WERI-Rb-1 (cell line): ENCODE results near the gene ELK1.
A peak's percentile ranks its signal among the peaks of the same experiment; 100 is the strongest.

Experiments used
- DNase-seq: peaks from one replicate; pipeline ENCODE4 v3.0.0-alpha.2; 2020
- H3K27ac ChIP-seq: fragments of 250-450 bp; sonication (Bioruptor Pico); 2 replicates; pipeline ENCODE4 v1.5.1; 2020; ENCODE audit warnings: mild to moderate bottlenecking, moderate library complexity
- H3K27me3 ChIP-seq: fragments of 250-450 bp; sonication (Bioruptor Pico); 2 replicates; pipeline ENCODE4 v1.5.1; 2021; ENCODE audit warnings: mild to moderate bottlenecking, low read depth, moderate library complexity; ENCODE audit not compliant: insufficient read depth, severe bottlenecking
- H3K36me3 ChIP-seq: fragments of 250-450 bp; sonication (Bioruptor Pico); 2 replicates; pipeline ENCODE4 v1.5.1; 2020; ENCODE audit warnings: mild to moderate bottlenecking, moderate library complexity
- H3K4me3 ChIP-seq: 2 replicates; pipeline ENCODE4 v1.5.1; 2011; ENCODE audit warnings: low read depth, mild to moderate bottlenecking, control low read depth, low read length
- H3K9me3 ChIP-seq: fragments of 250-450 bp; sonication (Bioruptor Pico); 2 replicates; pipeline ENCODE4 v1.5.1; 2021; ENCODE audit warnings: mild to moderate bottlenecking, moderate library complexity; ENCODE audit not compliant: severe bottlenecking
- CTCF ChIP-seq: IDR thresholded peaks from 2 replicates; pipeline ENCODE4 v1.5.1; 2011; ENCODE audit warnings: low read depth, mild to moderate bottlenecking, control low read depth, inconsistent platforms, low read length

Gene ELK1

GRCh38 chrX:47643926-47644325, 6.4 kb downstream of the ELK1 start:
- peaks cover 6% of the 10 kb centered on the region for H3K27me3 ChIP-seq
- no peak for DNase-seq
- H3K36me3 ChIP-seq: peaks cover 18% of the 10 kb centered on the region
- no peaks in the 10 kb centered on the region for H3K9me3 ChIP-seq
- peak; percentile 50; the same call in 1 of the 2 replicates for TF ChIP-seq CTCF
- no peak overlapping the region for H3K27ac ChIP-seq
- no peak overlapping the region for H3K4me3 ChIP-seq

GRCh38 chrX:47638816-47639215, 11.5 kb downstream of the ELK1 start:
- no peak overlapping the region for H3K27ac ChIP-seq
- H3K4me3 ChIP-seq: no peak overlapping the region
- DNase-seq: no peak
- H3K36me3 ChIP-seq: peaks cover 14% of the 10 kb centered on the region
- H3K27me3 ChIP-seq: peaks cover 10% of the 10 kb centered on the region
- TF ChIP-seq CTCF: no peak
- no peaks in the 10 kb centered on the region for H3K9me3 ChIP-seq

- Histone ChIP-seq H3K36me3 (peaks cover 14% of the 10 kb centered on the region), H3K4me3 (no peak overlapping the region), H3K27me3 (peaks cover 10% of the 10 kb centered on the region), H3K27ac (no peak overlapping the region), H3K9me3 (no peaks in the 10 kb centered on the region)
- TF ChIP-seq CTCF: no peak
- no peak for DNase-seq
Measured at GRCh38 chrX:47637546-47638195, 12.7 kb downstream of the ELK1 start.

GRCh38 chrX:47634871-47635575, 15.3 kb downstream of the ELK1 start:
- H3K4me3 ChIP-seq: no peak overlapping the region
- no peak for DNase-seq
- H3K27ac ChIP-seq: no peak overlapping the region
- H3K36me3 ChIP-seq: peaks cover 5% of the 10 kb centered on the region
- TF ChIP-seq CTCF: no peak
- peaks cover 18% of the 10 kb centered on the region for H3K27me3 ChIP-seq
- H3K9me3 ChIP-seq: no peaks in the 10 kb centered on the region

- peaks cover 13% of the 10 kb centered on the region for H3K27me3 ChIP-seq
- H3K9me3 ChIP-seq: no peaks in the 10 kb centered on the region
- DNase-seq: no peak
- no peak overlapping the region for H3K27ac ChIP-seq
- H3K4me3 ChIP-seq: no peak overlapping the region
- H3K36me3 ChIP-seq: no peaks in the 10 kb centered on the region; the same call in 1 of the 2 replicates
- TF ChIP-seq CTCF: no peak
Measured at GRCh38 chrX:47633689-47634590, 16.4 kb downstream of the ELK1 start.
